DOHH2 (cell line): Measurements from ENCODE around the gene MOK.

Experiments
- H3F3A ChIP-seq: fragments of 200-600 bp; sonication (generic), shearing (Covaris generic); 2 replicates; pipeline ENCODE4 v1.6.0; 2016; ENCODE audit warnings: antibody characterized with exemption, mild to moderate bottlenecking; ENCODE audit not compliant: control insufficient read depth, insufficient read depth
- H3K27ac ChIP-seq: fragments of 200-600 bp; sonication (generic); 2 replicates; pipeline ENCODE4 v1.5.1; 2014; ENCODE audit warnings: low read depth, mild to moderate bottlenecking, low read length, moderate library complexity
- H3K27me3 ChIP-seq: fragments of 200-600 bp; sonication (generic); 2 replicates; pipeline ENCODE4 v1.6.1; 2014; ENCODE audit warnings: mild to moderate bottlenecking, low read length, mixed read lengths; ENCODE audit not compliant: control insufficient read depth
- H3K36me3 ChIP-seq: fragments of 200-600 bp; sonication (generic); 2 replicates; pipeline ENCODE4 v1.6.1; 2014; ENCODE audit warnings: mild to moderate bottlenecking, low read length, moderate library complexity, mixed read lengths; ENCODE audit not compliant: control insufficient read depth
- H3K4me1 ChIP-seq: fragments of 200-600 bp; sonication (generic); 2 replicates; pipeline ENCODE4 v1.6.1; 2014; ENCODE audit warnings: mild to moderate bottlenecking, low read length, mixed read lengths; ENCODE audit not compliant: control insufficient read depth
- H3K4me2 ChIP-seq: fragments of 200-600 bp; sonication (generic); 2 replicates; pipeline ENCODE4 v1.6.0; 2014; ENCODE audit warnings: mild to moderate bottlenecking, low read length, moderate library complexity
- H3K4me3 ChIP-seq: fragments of 200-600 bp; sonication (generic); 2 replicates; pipeline ENCODE4 v1.5.1; 2014; ENCODE audit warnings: mild to moderate bottlenecking, low read length, mixed read lengths
- H3K79me2 ChIP-seq: fragments of 200-600 bp; sonication (generic); 2 replicates; pipeline ENCODE4 v1.6.1; 2014; ENCODE audit warnings: mild to moderate bottlenecking, low read length, mixed read lengths; ENCODE audit not compliant: control insufficient read depth
- H3K9me2 ChIP-seq: fragments of 200-600 bp; sonication (generic); replicated peaks from 2 replicates; pipeline ENCODE4 v1.6.1; 2014; ENCODE audit warnings: mild to moderate bottlenecking, low read length, mixed read lengths; ENCODE audit not compliant: control insufficient read depth
- H3K9me3 ChIP-seq: fragments of 200-600 bp; sonication (generic); 2 replicates; pipeline ENCODE4 v1.6.1; 2014; ENCODE audit warnings: antibody characterized with exemption, low read length, mixed read lengths; ENCODE audit not compliant: control insufficient read depth, insufficient read depth
- H4K20me1 ChIP-seq: fragments of 200-600 bp; sonication (generic); 2 replicates; pipeline ENCODE4 v1.6.0; 2014; ENCODE audit warnings: low read depth, mild to moderate bottlenecking, antibody characterized with exemption, low read length, moderate library complexity; ENCODE audit not compliant: control insufficient read depth, insufficient read depth
- EZH2phosphoT487 ChIP-seq: fragments of 200-600 bp; sonication (generic); IDR thresholded peaks from 2 replicates; pipeline ENCODE4 v1.6.1; 2017; ENCODE audit warnings: borderline replicate concordance, mild to moderate bottlenecking, antibody characterized with exemption, low read length, moderate library complexity, mixed read lengths
- TF ChIP-seq, protein P1 (sequence below): fragments of 200-600 bp; sonication (generic); IDR thresholded peaks from one replicate; pipeline ENCODE4 v1.5.1; 2014; ENCODE audit warnings: antibody characterized with exemption, mild to moderate bottlenecking, low read depth, low read length; ENCODE audit not compliant: poor library complexity, severe bottlenecking

Gene MOK

DNA sequence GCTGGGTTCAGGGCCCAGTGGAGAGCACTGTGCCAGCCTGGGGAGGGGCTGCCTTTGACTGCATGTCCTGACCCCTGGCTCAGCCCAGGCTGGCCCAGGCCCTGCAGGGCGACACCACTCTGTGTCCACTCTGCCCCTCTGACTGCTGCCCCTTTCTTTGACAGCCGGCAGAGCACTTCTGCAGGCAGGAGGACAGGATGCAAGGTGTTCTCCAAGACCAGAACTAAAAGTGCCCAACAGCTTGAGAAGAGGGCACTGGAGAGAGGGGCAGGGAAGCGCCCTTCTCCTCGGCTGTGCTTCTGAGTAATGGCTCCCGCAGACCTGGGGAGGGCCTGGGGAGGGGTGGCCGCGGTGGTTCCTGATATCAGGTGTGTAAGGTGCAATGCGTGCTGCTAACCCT is 92.6 kb downstream of the MOK start:
- no peak overlapping the region for H3K4me2 ChIP-seq
- no peaks in the 10 kb centered on the region for H3K4me1 ChIP-seq
- TF ChIP-seq, protein P1, sequence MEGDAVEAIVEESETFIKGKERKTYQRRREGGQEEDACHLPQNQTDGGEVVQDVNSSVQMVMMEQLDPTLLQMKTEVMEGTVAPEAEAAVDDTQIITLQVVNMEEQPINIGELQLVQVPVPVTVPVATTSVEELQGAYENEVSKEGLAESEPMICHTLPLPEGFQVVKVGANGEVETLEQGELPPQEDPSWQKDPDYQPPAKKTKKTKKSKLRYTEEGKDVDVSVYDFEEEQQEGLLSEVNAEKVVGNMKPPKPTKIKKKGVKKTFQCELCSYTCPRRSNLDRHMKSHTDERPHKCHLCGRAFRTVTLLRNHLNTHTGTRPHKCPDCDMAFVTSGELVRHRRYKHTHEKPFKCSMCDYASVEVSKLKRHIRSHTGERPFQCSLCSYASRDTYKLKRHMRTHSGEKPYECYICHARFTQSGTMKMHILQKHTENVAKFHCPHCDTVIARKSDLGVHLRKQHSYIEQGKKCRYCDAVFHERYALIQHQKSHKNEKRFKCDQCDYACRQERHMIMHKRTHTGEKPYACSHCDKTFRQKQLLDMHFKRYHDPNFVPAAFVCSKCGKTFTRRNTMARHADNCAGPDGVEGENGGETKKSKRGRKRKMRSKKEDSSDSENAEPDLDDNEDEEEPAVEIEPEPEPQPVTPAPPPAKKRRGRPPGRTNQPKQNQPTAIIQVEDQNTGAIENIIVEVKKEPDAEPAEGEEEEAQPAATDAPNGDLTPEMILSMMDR, result no peak
- no peak for TF ChIP-seq EZH2phosphoT487
- peaks cover 8% of the 10 kb centered on the region; the same call in 1 of the 2 replicates for H3K79me2 ChIP-seq
- H3K4me3 ChIP-seq, result no peak overlapping the region
- no peaks in the 10 kb centered on the region for H3K27me3 ChIP-seq
- no peaks in the 10 kb centered on the region; the same call in 1 of the 2 replicates for H4K20me1 ChIP-seq
- no peaks in the 10 kb centered on the region for H3F3A ChIP-seq
- H3K27ac ChIP-seq, result no peak overlapping the region
- H3K36me3 ChIP-seq, result peaks cover 24% of the 10 kb centered on the region
- no peaks in the 10 kb centered on the region for H3K9me2 ChIP-seq
- no peaks in the 10 kb centered on the region for H3K9me3 ChIP-seq

DNA sequence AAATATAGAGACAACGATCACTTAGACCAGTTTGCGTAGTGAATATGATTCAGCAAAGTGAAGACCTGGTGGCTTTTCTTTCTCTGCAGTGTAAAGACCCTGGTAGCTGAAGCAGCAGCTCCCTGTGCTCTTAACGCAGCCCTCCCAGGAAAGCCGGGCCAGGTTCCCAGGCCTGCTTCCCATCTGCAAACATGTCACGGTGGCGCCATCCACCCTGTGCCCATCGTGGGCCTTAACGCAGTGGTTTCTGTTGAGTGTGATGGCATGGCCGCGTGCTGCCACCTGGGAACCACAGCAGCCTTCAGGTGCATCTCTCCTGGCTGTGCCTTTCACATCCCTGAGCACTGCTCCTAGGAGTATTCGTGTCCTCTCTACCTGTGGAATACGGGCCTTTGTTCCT is 93.7 kb downstream of the MOK start:
- no peak overlapping the region for H3K27ac ChIP-seq
- no peaks in the 10 kb centered on the region for H3K4me1 ChIP-seq
- no peak for TF ChIP-seq EZH2phosphoT487
- TF ChIP-seq, protein P1, result no peak
- H3K9me2 ChIP-seq, result no peaks in the 10 kb centered on the region
- no peaks in the 10 kb centered on the region for H3F3A ChIP-seq
- no peaks in the 10 kb centered on the region for H3K27me3 ChIP-seq
- H3K9me3 ChIP-seq, result no peaks in the 10 kb centered on the region
- peaks cover 24% of the 10 kb centered on the region for H3K36me3 ChIP-seq
- H3K4me3 ChIP-seq, result no peak overlapping the region
- H4K20me1 ChIP-seq, result no peaks in the 10 kb centered on the region; the same call in 1 of the 2 replicates
- H3K4me2 ChIP-seq, result no peak overlapping the region
- peaks cover 8% of the 10 kb centered on the region; the same call in 1 of the 2 replicates for H3K79me2 ChIP-seq

DNA sequence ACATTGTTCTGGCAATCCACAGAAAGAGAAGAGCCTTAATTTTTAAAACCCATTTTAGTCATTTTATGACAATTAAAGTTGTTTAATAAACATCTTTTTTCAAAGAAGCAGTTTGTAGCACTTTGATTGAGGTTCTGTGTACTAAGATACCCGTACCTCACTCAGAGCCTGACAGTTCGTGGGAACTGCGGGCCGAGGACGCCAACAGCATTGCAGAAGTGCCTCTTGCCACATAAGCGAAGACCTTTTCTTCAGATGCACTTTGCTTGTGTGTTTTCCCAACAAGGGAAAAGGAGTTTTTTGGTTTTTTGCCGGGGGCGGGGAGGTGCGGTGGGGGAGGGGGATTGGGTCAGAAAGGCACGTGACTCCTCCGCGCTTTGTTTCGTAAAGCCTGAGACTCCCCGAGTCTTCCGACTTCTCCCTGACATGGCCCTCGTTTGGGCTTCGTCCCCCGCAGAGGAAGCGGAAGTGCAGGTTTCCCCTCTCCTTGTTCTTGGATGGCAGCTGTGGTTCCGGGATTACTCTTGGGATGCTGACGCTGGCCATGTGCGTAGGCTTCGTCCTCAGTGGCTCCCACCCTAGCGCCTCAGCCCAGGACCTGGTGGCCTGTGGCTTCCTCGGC is 94.4 kb downstream of the MOK start:
- Histone ChIP-seq H3K36me3 (peaks cover 24% of the 10 kb centered on the region), H4K20me1 (no peaks in the 10 kb centered on the region), H3K9me2 (no peaks in the 10 kb centered on the region), H3K27me3 (no peaks in the 10 kb centered on the region), H3F3A (no peaks in the 10 kb centered on the region), H3K79me2 (peaks cover 6% of the 10 kb centered on the region; the same call in 1 of the 2 replicates), H3K4me2 (no peak overlapping the region), H3K27ac (no peak overlapping the region), H3K9me3 (no peaks in the 10 kb centered on the region), H3K4me3 (no peak overlapping the region), H3K4me1 (no peaks in the 10 kb centered on the region)
- TF ChIP-seq EZH2phosphoT487, result no peak
- TF ChIP-seq, protein P1, result no peak
